Esophagus muscularis mucosa (tissue), 4 donors: ENCODE measurements around the gene ZNF423. TPM values are rescaled to one million over a fixed set of nuclear protein-coding genes. Genes with fewer than 3 reads are reported as not detected.

Source experiments
- DNase-seq: peaks from one replicate; pipeline ENCODE4 v3.0.0-alpha.2; 2017; ENCODE audit errors: extremely low spot score
- H3K27ac ChIP-seq, 4 donors: fragments of 200-600 bp; sonication (generic); replicated peaks in 1 of 4; 1 replicate in 3 of 4; 2 replicates in 1 of 4; pipeline ENCODE4 v1.5.1; 2016 to 2019; ENCODE audit warnings: mild to moderate bottlenecking in 1 of 4
- H3K27me3 ChIP-seq, 4 donors: fragments of 200-600 bp; sonication (generic); one replicate each; pipeline versions ENCODE4 v1.5.1 to v1.6.0; 2016 to 2019
- H3K36me3 ChIP-seq, 4 donors: fragments of 200-600 bp; sonication (generic); one replicate each; pipeline ENCODE4 v1.5.1; 2016 to 2019
- H3K4me1 ChIP-seq, 4 donors: fragments of 200-600 bp; sonication (generic); one replicate each; pipeline ENCODE4 v1.5.1; 2016 to 2019
- H3K4me3 ChIP-seq, 4 donors: fragments of 200-600 bp; sonication (generic); 1 replicate in 2 of 4; 2 replicates in 2 of 4; pipeline ENCODE4 v1.5.1; 2016 to 2019; ENCODE audit warnings: mild to moderate bottlenecking in 4 of 4, moderate library complexity in 1 of 4
- H3K9me3 ChIP-seq, 4 donors: fragments of 200-600 bp; sonication (generic); 1 replicate in 3 of 4; 2 replicates in 1 of 4; pipeline ENCODE4 v1.5.1; 2016 to 2019
- EP300 ChIP-seq: sonication (generic); formaldehyde crosslinking; IDR thresholded peaks from one replicate; pipeline ENCODE4 v1.6.1; 2017; ENCODE audit warnings: antibody characterized with exemption
- POLR2A ChIP-seq: fragments of 450-650 bp; IDR thresholded peaks from one replicate; pipeline ENCODE4 v1.6.1; 2017; ENCODE audit warnings: antibody characterized with exemption, moderate library complexity, mild to moderate bottlenecking, low read depth
- POLR2AphosphoS5 ChIP-seq, 2 donors: sonication (generic); formaldehyde crosslinking; IDR thresholded peaks; one replicate each; pipeline ENCODE4 v1.6.1; 2017; ENCODE audit warnings: antibody characterized with exemption in 2 of 2
- WGBS: methylation state at CpG from one replicate; pipeline ENCODE4 v1.1.5; 2018; 5-methylcytosine and 5-hydroxymethylcytosine counted together
- intact Hi-C: fragments of 100-400 bp; cut with DNase I; formaldehyde crosslinking; loops from one replicate; pipeline ENCODE4 v1.15.1; 2023
- total RNA-seq, 4 donors: library from RNA; depleted of rRNA; stranded (reverse); fragments of >200 nt; gene quantifications; one replicate each; pipeline versions ENCODE4 v1.1.0 to v1.2.1, GENCODE V29; 2016
- TF ChIP-seq, protein P1 (sequence below), 3 experiments: fragments of 200-600 bp in 2 of 3; fragments of 450-650 bp in 1 of 3; sonication (generic) in 2 of 3; IDR thresholded peaks; one replicate each; pipeline ENCODE4 v1.5.1; 2017 to 2019; ENCODE audit warnings: antibody characterized with exemption in 3 of 3, mild to moderate bottlenecking in 2 of 3, moderate library complexity in 1 of 3

Gene ZNF423
- total RNA-seq, 4 donors from 2014 or later: 8.7 to 22.5 (median 10.3) TPM

DNA sequence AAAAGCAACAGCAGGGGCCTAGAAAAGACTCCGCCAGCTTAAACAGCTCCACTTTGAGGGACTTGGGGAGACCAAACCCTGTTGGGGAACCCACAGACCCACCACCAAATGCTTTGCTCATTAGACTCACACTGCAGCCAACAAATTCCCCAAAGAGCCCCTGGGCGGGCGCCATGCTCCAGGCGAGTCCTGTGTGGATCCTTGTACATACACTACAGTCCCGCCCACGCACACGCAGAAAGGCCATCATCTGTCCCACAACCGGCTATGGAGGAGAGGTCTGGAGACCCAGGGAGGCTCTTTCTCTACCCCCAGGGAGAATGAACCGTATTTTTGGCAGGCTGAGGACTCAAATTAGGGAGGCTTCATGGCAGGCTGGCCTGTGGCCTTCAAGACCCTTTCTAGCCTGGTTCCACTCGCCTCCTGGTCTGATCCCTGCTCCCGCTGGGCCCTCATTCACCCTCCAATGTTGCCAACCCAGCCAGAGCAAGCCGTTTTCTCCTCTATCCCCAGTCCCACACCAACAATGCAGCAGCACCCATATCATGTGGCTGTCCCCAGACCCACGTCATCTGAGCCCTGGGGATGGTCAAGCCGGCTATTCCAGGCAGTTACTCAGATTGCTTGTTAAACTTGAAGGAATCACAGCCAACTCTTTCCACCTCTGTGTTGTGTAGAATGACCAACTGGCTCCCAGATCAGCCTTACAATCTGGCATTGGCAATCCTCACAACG lies 27.2 kb downstream of the ZNF423 start:
- no peak for TF ChIP-seq POLR2AphosphoS5 (IDR thresholded peaks at IDR 0.05)
- TF ChIP-seq EP300: no peak
- TF ChIP-seq POLR2A: no peak
- TF ChIP-seq, protein P1, sequence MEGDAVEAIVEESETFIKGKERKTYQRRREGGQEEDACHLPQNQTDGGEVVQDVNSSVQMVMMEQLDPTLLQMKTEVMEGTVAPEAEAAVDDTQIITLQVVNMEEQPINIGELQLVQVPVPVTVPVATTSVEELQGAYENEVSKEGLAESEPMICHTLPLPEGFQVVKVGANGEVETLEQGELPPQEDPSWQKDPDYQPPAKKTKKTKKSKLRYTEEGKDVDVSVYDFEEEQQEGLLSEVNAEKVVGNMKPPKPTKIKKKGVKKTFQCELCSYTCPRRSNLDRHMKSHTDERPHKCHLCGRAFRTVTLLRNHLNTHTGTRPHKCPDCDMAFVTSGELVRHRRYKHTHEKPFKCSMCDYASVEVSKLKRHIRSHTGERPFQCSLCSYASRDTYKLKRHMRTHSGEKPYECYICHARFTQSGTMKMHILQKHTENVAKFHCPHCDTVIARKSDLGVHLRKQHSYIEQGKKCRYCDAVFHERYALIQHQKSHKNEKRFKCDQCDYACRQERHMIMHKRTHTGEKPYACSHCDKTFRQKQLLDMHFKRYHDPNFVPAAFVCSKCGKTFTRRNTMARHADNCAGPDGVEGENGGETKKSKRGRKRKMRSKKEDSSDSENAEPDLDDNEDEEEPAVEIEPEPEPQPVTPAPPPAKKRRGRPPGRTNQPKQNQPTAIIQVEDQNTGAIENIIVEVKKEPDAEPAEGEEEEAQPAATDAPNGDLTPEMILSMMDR (IDR thresholded peaks at IDR 0.05): no peak
- H3K4me1 ChIP-seq: peaks cover 59 to 76% (median 70%) of the 10 kb centered on the region in 4 donors
- no peak for DNase-seq

DNA sequence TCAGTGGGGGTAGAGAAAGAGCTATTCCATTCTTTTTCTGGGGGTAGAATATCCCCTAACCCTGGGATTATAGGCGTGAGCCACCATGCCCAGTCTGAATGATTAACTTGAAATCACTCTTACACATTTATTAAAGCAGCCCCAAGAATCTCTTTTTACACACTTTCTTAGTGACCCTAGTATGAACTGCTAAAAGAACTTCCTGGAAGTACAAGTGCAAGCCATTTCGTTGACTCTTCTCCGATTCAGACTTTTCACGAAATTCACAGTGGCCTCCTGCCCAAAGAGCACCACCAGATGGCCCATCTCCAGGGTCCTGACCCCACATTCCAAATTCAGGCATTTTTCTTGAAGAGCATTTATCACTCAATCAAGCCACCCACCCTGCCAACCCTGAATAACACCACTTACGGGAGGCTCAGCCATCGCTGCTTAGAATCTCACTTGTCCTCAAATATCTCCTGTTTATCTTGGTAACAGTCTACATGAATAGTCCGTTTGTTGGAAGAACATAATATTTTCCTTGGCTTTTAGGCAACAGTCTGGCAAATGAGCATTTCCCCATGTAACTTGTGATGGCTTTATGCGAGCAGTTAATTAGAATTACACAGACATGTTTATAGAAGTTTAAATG lies 28.0 kb downstream of the ZNF423 start:
- DNase-seq: no peak
- 50% methylated on average over 8 of the region's 8 CpGs for WGBS
- peaks cover 57 to 73% (median 62%) of the 10 kb centered on the region in 4 donors for H3K4me1 ChIP-seq
- H3K9me3 ChIP-seq: no peaks in the 10 kb centered on the region
- peak overlapping the region; percentile 60 to 75 (median 66) for H3K27ac ChIP-seq
- TF ChIP-seq POLR2A (no peak), POLR2AphosphoS5 (IDR thresholded peaks at IDR 0.05) (peak; percentile 33 to 37)
- intact Hi-C loops: no loop called here
- H3K4me3 ChIP-seq: no peak overlapping the region
- no peaks in the 10 kb centered on the region for H3K27me3 ChIP-seq
- H3K36me3 ChIP-seq: no peaks in the 10 kb centered on the region

More for the DNA sequence above, 27.2 kb downstream of the ZNF423 start:
- H3K36me3 ChIP-seq: no peaks in the 10 kb centered on the region
- H3K9me3 ChIP-seq: no peaks in the 10 kb centered on the region
- no peaks in the 10 kb centered on the region for H3K27me3 ChIP-seq
- no peak overlapping the region for H3K4me3 ChIP-seq
- WGBS: 89% methylated on average over 13 of the region's 15 CpGs
- H3K27ac ChIP-seq: peak overlapping the region; percentile 60 to 75 (median 66)
- intact Hi-C loops: no loop called here

DNA sequence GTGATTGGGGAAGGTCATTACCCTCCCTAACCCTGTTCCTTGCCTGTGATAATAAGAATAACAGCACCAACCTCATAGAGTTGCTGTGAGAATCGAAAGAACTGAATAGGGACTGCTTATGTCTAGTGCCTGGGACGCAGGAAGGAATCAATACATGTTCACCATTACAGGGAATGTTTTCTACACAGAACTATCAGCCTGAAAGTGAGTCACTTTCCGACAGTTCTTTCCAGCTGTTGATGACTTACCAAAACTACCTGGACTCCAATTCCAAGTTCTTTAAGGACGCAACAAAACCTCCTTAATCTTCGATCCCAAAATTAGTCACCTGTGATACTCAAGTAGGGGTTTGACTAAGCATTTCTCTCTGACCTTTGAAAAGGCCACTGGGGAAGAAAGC lies 29.4 kb downstream of the ZNF423 start:
- peak overlapping the region in 3 of 4 donors; percentile 63 to 75 (median 68) for H3K27ac ChIP-seq
- H3K4me3 ChIP-seq: no peak overlapping the region
- WGBS: 66% methylated on average over 5 of the region's 5 CpGs
- intact Hi-C loops: no loop called here
- TF ChIP-seq POLR2A (no peak), POLR2AphosphoS5 (IDR thresholded peaks at IDR 0.05) (no peak)
- TF ChIP-seq, protein P1 (IDR thresholded peaks at IDR 0.05): no peak
- H3K36me3 ChIP-seq: no peaks in the 10 kb centered on the region
- DNase-seq: no peak
- H3K27me3 ChIP-seq: no peaks in the 10 kb centered on the region
- no peaks in the 10 kb centered on the region for H3K9me3 ChIP-seq
- H3K4me1 ChIP-seq: peaks cover 45 to 64% (median 49%) of the 10 kb centered on the region in 4 donors

DNA sequence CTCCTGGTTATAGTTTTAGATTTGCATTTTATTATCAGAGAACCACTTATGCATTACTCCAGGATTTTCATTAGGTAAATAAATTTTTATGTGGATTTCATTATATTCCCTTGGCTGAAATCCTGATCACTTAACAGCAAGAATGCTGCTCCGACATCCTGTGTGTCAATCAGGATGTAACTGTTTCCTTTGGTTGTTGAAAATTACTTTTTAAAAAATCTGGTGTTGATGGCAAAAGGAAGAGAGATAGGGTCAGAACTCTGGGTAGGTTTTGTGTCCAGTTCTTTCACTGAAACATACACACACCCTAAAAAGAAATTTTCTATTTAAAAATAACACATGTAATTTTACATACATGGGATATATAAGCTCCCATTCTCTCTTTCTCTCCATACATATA lies 30.9 kb downstream of the ZNF423 start:
- Histone ChIP-seq H3K4me3 (no peak overlapping the region), H3K27ac (peak overlapping the region in 3 of 4 donors; percentile 33 to 52 (median 43)), H3K4me1 (peaks cover 41 to 67% (median 47%) of the 10 kb centered on the region in 4 donors), H3K27me3 (no peaks in the 10 kb centered on the region), H3K9me3 (no peaks in the 10 kb centered on the region), H3K36me3 (no peaks in the 10 kb centered on the region)
- no peak for TF ChIP-seq POLR2AphosphoS5 (IDR thresholded peaks at IDR 0.05)
- TF ChIP-seq, protein P1 (IDR thresholded peaks at IDR 0.05): no peak
- TF ChIP-seq EP300: no peak
- no peak for TF ChIP-seq POLR2A
- 71% methylated on average over 1 of the region's 1 CpG for WGBS
- intact Hi-C loops: no loop called here
- DNase-seq: no peak

DNA sequence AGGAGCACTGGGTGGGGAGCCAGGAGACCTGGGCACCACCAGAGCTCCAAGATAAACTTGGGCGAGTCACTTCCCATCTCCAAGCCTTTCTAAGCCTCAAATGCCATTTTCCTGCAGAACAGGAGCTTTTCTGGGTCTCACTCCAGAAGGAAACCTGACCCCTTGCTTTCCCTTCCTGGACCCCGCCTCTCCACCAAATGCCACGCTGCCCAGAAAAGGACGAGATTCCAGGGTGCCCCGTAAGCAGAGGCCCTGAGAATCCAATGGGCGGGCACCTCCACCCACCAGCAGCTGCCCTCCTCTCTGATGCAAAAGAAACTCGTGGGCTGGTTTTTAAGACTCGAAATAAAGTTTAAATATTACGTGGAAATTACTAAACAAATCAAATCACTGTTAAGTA lies 31.3 kb downstream of the ZNF423 start:
- Histone ChIP-seq H3K4me3 (no peak overlapping the region), H3K27ac (peak overlapping the region; percentile 33 to 52 (median 44)), H3K36me3 (no peaks in the 10 kb centered on the region), H3K4me1 (peaks cover 41 to 67% (median 47%) of the 10 kb centered on the region in 4 donors), H3K9me3 (no peaks in the 10 kb centered on the region), H3K27me3 (no peaks in the 10 kb centered on the region)
- intact Hi-C loops: no loop called here
- TF ChIP-seq POLR2AphosphoS5 (IDR thresholded peaks at IDR 0.05): no peak
- TF ChIP-seq POLR2A: no peak
- TF ChIP-seq, protein P1 (IDR thresholded peaks at IDR 0.05): no peak
- no peak for TF ChIP-seq EP300
- no peak for DNase-seq
- WGBS: 57% methylated on average over 9 of the region's 9 CpGs
